Osteoblast (primary cell): ENCODE data around the gene ACACA. TPM values are rescaled to one million over a fixed set of nuclear protein-coding genes. Genes with fewer than 3 reads are reported as not detected.

Source experiments
- DNase-seq: peaks from one replicate; pipeline ENCODE4 v3.0.0; 2011; ENCODE audit warnings: low spot score, mixed read lengths; ENCODE audit not compliant: insufficient read length; ENCODE audit errors: missing footprints
- H2AFZ ChIP-seq: 2 replicates; pipeline ENCODE4 v1.6.0; 2011; ENCODE audit warnings: mild to moderate bottlenecking, low read length
- H3K27ac ChIP-seq: 2 replicates; pipeline ENCODE4 v1.5.1; 2011; ENCODE audit warnings: mild to moderate bottlenecking, low read depth, low read length, moderate library complexity
- H3K27me3 ChIP-seq: 2 replicates; pipeline ENCODE4 v1.6.0; 2012; ENCODE audit warnings: mild to moderate bottlenecking, control low read depth, inconsistent platforms, low read length, moderate library complexity; ENCODE audit not compliant: insufficient read depth
- H3K36me3 ChIP-seq: 2 replicates; pipeline ENCODE4 v1.5.1; 2011; ENCODE audit warnings: mild to moderate bottlenecking, low read length, control low read depth, moderate library complexity; ENCODE audit not compliant: insufficient read depth
- H3K4me1 ChIP-seq: 2 replicates; pipeline ENCODE4 v1.5.1; 2011; ENCODE audit warnings: mild to moderate bottlenecking, low read length, control low read depth, moderate library complexity; ENCODE audit not compliant: insufficient read depth
- H3K4me2 ChIP-seq: 2 replicates; pipeline ENCODE4 v1.6.0; 2011; ENCODE audit warnings: mild to moderate bottlenecking, low read length; ENCODE audit not compliant: insufficient read depth
- H3K4me3 ChIP-seq: fragments of 200-600 bp; sonication (generic); 3 replicates; pipeline ENCODE4 v1.5.1; 2012; ENCODE audit warnings: mild to moderate bottlenecking, low read length, inconsistent platforms; ENCODE audit not compliant: insufficient read depth
- H3K79me2 ChIP-seq: 2 replicates; pipeline ENCODE4 v1.6.0; 2012; ENCODE audit warnings: mild to moderate bottlenecking, low read length, control low read depth, inconsistent platforms; ENCODE audit not compliant: insufficient read depth
- H3K9me3 ChIP-seq: 2 replicates; pipeline ENCODE4 v1.5.1; 2011; ENCODE audit warnings: low read depth, low read length, control low read depth
- H4K20me1 ChIP-seq: 2 replicates; pipeline ENCODE4 v1.6.0; 2012; ENCODE audit warnings: mild to moderate bottlenecking, low read length, control low read depth; ENCODE audit not compliant: insufficient read depth
- CTCF ChIP-seq: IDR thresholded peaks from 2 replicates; pipeline ENCODE4 v1.5.1; 2011; ENCODE audit warnings: mild to moderate bottlenecking, low read depth, low read length, moderate library complexity; ENCODE audit errors: extremely low read depth
- total RNA-seq: library from RNA; depleted of rRNA; stranded (reverse); fragments of >200 nt; gene quantifications from 2 replicates; pipeline ENCODE4 v1.2.3, GENCODE V29; 2012

The ACACA gene
- total RNA-seq, 1 donor = 78.9 TPM

GRCh38 chr17:37116671-37117185, 289.9 kb downstream of the ACACA start:
- H3K27ac ChIP-seq = no peak overlapping the region
- no peak overlapping the region for H2AFZ ChIP-seq
- H3K79me2 ChIP-seq = no peaks in the 10 kb centered on the region
- H3K4me3 ChIP-seq = no peak overlapping the region
- DNase-seq = no peak
- peaks cover 14% of the 10 kb centered on the region for H3K36me3 ChIP-seq
- no peaks in the 10 kb centered on the region for H4K20me1 ChIP-seq
- H3K27me3 ChIP-seq = no peaks in the 10 kb centered on the region
- no peak overlapping the region for H3K4me2 ChIP-seq
- TF ChIP-seq CTCF = no peak
- no peaks in the 10 kb centered on the region for H3K9me3 ChIP-seq
- no peaks in the 10 kb centered on the region for H3K4me1 ChIP-seq

GRCh38 chr17:37111329-37111728, 295.3 kb downstream of the ACACA start:
- no peak for DNase-seq
- peaks cover 6% of the 10 kb centered on the region for H3K4me1 ChIP-seq
- H2AFZ ChIP-seq = no peak overlapping the region
- no peaks in the 10 kb centered on the region for H3K27me3 ChIP-seq
- peaks cover 10% of the 10 kb centered on the region for H4K20me1 ChIP-seq
- peaks cover 42% of the 10 kb centered on the region for H3K36me3 ChIP-seq
- no peak overlapping the region for H3K4me3 ChIP-seq
- H3K4me2 ChIP-seq = no peak overlapping the region
- H3K79me2 ChIP-seq = no peaks in the 10 kb centered on the region
- H3K27ac ChIP-seq = no peak overlapping the region
- TF ChIP-seq CTCF = no peak
- no peaks in the 10 kb centered on the region for H3K9me3 ChIP-seq

- H4K20me1 ChIP-seq = peaks cover 10% of the 10 kb centered on the region
- no peaks in the 10 kb centered on the region for H3K9me3 ChIP-seq
- H3K79me2 ChIP-seq = no peaks in the 10 kb centered on the region
- peaks cover 6% of the 10 kb centered on the region for H3K4me1 ChIP-seq
- H3K36me3 ChIP-seq = peaks cover 38% of the 10 kb centered on the region
- no peak overlapping the region for H3K27ac ChIP-seq
- H3K4me3 ChIP-seq = no peak overlapping the region
- TF ChIP-seq CTCF = no peak
- no peak overlapping the region for H3K4me2 ChIP-seq
- DNase-seq = no peak
- H2AFZ ChIP-seq = no peak overlapping the region
- H3K27me3 ChIP-seq = no peaks in the 10 kb centered on the region
These were observed 295.9 kb downstream of the ACACA start for GRCh38 chr17:37110746-37111145.

GRCh38 chr17:37109731-37110710, 296.6 kb downstream of the ACACA start:
- H2AFZ ChIP-seq = no peak overlapping the region
- no peak overlapping the region for H3K4me2 ChIP-seq
- peaks cover 10% of the 10 kb centered on the region for H4K20me1 ChIP-seq
- H3K27me3 ChIP-seq = no peaks in the 10 kb centered on the region
- no peak overlapping the region for H3K4me3 ChIP-seq
- peaks cover 6% of the 10 kb centered on the region for H3K4me1 ChIP-seq
- H3K27ac ChIP-seq = no peak overlapping the region
- H3K36me3 ChIP-seq = peaks cover 38% of the 10 kb centered on the region
- TF ChIP-seq CTCF = no peak
- H3K79me2 ChIP-seq = no peaks in the 10 kb centered on the region
- DNase-seq = no peak
- no peaks in the 10 kb centered on the region for H3K9me3 ChIP-seq
